ENCODE results near the gene PPP1R13B.

DNA sequence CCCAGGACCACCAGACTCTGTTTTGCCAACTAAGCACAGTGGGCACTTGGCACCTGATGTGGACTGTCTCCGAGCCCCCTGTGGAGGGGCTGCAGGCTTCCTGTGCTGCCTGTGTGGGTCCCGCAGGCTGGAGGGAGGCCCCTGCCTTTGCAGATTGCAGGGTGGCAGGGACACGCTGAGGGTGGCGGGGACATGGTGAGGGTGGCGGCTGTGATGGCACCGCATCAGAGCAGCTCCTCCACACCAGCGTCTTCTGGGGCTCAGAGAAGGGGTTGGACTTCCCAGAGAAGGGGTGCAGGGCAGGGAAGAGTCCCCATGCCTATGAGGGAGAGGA lies 123.7 kb downstream of the PPP1R13B start:
- TF ChIP-seq POLR2A (IDR thresholded peaks at IDR 0.05): no peak
- TF ChIP-seq, protein P1, sequence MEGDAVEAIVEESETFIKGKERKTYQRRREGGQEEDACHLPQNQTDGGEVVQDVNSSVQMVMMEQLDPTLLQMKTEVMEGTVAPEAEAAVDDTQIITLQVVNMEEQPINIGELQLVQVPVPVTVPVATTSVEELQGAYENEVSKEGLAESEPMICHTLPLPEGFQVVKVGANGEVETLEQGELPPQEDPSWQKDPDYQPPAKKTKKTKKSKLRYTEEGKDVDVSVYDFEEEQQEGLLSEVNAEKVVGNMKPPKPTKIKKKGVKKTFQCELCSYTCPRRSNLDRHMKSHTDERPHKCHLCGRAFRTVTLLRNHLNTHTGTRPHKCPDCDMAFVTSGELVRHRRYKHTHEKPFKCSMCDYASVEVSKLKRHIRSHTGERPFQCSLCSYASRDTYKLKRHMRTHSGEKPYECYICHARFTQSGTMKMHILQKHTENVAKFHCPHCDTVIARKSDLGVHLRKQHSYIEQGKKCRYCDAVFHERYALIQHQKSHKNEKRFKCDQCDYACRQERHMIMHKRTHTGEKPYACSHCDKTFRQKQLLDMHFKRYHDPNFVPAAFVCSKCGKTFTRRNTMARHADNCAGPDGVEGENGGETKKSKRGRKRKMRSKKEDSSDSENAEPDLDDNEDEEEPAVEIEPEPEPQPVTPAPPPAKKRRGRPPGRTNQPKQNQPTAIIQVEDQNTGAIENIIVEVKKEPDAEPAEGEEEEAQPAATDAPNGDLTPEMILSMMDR (IDR thresholded peaks at IDR 0.05): no peak

Data from esophagus squamous epithelium (tissue), 4 donors.